ENCODE data around the gene VPS33A.

DNA sequence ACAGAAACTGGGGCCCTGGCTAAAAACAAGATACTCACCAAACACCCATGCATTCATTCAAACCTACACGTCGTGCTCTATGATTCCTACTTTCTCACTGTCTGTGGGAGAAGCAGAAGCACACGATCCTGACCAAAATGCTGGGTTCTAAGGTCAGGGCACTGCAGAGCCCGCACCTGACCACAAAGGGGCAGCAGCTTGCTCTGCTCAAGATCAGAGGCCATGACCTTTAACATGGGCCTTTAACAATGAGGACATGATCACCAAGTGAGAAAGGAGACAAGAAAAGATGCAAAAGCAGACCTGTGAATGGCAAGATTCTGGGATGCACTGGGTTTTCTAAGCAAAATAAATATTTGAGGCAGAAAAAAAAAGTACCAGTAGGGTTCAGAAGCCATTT is 40.1 kb upstream of the VPS33A start:
- TF ChIP-seq CTCF (IDR thresholded peaks at IDR 0.05; ENCODE audit: insufficient read depth, low read length): no peak
- TF ChIP-seq, protein P1, sequence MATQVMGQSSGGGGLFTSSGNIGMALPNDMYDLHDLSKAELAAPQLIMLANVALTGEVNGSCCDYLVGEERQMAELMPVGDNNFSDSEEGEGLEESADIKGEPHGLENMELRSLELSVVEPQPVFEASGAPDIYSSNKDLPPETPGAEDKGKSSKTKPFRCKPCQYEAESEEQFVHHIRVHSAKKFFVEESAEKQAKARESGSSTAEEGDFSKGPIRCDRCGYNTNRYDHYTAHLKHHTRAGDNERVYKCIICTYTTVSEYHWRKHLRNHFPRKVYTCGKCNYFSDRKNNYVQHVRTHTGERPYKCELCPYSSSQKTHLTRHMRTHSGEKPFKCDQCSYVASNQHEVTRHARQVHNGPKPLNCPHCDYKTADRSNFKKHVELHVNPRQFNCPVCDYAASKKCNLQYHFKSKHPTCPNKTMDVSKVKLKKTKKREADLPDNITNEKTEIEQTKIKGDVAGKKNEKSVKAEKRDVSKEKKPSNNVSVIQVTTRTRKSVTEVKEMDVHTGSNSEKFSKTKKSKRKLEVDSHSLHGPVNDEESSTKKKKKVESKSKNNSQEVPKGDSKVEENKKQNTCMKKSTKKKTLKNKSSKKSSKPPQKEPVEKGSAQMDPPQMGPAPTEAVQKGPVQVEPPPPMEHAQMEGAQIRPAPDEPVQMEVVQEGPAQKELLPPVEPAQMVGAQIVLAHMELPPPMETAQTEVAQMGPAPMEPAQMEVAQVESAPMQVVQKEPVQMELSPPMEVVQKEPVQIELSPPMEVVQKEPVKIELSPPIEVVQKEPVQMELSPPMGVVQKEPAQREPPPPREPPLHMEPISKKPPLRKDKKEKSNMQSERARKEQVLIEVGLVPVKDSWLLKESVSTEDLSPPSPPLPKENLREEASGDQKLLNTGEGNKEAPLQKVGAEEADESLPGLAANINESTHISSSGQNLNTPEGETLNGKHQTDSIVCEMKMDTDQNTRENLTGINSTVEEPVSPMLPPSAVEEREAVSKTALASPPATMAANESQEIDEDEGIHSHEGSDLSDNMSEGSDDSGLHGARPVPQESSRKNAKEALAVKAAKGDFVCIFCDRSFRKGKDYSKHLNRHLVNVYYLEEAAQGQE (IDR thresholded peaks at IDR 0.05; ENCODE audit: insufficient replicate concordance, low read depth): no peak
- no peak for TF ChIP-seq POLR2AphosphoS5 (IDR thresholded peaks at IDR 0.05; ENCODE audit: low read depth)
